IPS-NIHi7 (cell line): ENCODE measurements around the gene PRDM5.

ENCODE experiments used
- DNase-seq: peaks from one replicate; pipeline ENCODE4 v3.0.0; 2012; ENCODE audit warnings: mixed read lengths; ENCODE audit errors: extremely low spot score

The PRDM5 gene

GRCh38 chr4:120903419-120903818 lies 19.1 kb downstream of the PRDM5 start:
- no peak for DNase-seq

- DNase-seq: no peak
Measured at GRCh38 chr4:120902925-120903324, 19.6 kb downstream of the PRDM5 start.

DNA sequence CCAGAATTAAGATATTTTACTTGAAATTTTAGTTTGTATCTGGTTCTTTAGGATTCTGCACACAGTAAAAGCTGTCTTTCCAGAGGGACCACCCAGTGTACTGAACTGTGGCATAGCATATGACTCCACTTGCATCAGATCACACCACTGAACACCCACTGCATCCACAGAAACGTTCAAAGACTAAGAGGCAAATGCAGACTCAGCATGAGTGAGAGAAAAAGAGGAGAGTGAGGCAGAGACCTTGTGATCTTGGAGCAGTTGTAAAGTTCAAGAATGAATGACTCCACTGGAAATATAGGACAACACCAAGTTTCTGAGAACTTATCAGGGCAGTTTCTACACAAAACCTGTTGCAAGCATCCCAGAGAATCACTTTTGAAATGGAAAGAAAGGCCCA lies 20.8 kb downstream of the PRDM5 start:
- no peak for DNase-seq

DNA sequence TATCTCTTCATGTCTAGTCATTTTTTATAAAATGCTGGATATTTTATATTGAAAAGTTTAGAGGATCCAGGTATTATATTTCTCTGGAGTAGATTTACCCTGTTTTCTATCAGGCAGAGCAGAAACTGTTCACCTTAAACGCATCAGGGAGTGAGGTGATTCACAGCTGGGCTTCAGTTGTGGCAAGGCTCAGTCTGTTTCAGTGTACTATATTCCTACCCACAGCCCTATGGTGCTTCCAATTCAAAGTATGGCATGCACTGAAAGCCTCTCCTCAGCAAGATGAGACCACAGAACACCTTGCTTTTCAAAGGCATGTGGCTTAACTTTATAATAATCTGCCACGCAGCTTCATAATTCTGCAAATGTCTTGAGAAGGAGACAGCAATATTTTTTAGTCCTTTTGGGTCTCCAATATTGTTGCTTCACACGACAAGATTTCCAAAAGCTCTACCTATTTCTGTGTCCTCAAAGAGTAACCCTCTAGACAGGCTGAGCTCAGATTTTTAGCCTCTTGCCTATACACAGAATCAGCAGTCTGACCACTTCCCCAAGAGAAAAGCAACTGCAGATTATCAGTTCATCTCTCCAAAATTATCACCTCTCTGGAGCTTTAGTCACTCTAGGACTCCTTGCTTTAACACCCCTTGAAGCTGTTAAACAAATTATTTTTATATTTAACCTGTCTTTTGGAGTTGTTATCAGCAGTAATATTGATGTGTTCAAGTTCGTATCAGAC lies 24.4 kb downstream of the PRDM5 start:
- DNase-seq: no peak

DNA sequence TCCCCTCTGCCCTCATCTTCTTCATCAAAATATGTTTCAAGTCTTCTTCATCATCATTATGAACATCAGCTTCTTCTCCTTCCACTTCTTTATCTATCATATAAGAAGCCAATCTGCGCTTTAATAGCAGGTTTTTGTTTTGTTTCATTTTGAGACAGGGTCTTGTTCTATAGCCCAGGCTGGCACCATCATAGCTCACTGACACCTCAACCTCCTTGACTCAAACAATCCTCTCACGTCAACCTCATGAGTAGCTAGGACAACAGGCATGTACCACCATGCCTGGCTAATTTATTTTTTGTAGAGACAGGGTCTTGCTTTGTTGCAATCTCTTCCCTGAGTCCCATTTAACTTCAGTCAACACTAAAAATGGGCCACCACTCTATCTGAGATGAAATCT lies 27.0 kb downstream of the PRDM5 start:
- no peak for DNase-seq

DNA sequence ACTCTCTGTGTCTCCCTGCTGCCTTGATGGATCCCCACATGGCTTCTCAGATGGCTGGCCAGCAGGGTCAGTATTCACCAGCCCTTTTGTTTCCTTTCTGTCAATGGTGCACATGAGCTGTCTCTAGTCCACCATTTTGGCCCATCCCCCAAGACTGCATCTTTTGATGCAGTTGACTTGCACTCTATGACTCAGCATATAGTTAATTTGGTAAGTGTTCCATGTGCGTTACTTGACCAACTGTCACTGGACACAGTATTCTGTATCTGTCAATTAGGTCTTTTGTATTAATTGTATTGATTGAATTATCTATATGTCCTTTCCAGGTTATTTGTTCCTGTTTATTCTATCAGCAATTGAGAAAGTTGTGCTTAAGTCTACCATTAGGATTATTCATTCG lies 29.2 kb downstream of the PRDM5 start:
- no peak for DNase-seq

GRCh38 chr4:120886191-120886590 lies 36.3 kb downstream of the PRDM5 start:
- DNase-seq: no peak

DNA sequence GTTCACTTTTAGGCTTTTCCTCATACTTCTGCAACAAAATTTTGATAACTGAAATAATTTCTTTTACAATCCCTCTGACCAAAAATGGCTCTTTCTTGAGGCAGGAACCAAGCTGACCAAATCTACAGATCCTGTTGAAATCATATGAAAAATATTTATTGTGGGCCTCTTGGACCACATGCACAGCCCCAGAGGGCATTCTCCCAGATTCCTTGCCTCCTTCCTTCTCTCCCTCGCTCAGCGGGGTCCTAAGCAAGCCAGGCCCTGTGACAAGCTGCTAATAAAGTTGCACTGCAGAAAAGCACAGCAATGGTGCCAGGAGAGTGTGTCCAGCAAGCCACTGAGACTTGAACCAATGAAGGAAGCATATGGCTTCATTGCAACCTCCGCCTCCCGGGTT lies 40.7 kb downstream of the PRDM5 start:
- DNase-seq: no peak

- no peak for DNase-seq
Measured at GRCh38 chr4:120881351-120881750, 41.2 kb downstream of the PRDM5 start.

DNA sequence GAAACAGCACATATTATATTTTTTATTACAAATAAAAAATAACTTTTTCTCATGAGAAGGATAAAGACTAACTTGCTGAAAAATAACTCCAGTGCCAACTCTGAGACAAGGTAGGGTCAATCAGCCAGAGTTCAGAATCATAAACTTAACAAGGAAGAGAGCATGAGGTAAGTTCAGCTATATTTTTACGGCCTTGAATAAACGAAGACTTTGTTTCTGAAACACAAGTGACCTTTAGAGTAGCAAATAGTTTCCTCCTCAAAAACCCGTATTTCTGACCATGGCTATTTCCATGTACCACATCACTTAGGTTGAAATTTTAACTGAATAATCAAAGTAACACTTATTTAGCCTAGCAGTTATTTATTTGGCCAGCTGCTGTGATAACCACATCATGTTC lies 45.5 kb downstream of the PRDM5 start:
- no peak for DNase-seq

DNA sequence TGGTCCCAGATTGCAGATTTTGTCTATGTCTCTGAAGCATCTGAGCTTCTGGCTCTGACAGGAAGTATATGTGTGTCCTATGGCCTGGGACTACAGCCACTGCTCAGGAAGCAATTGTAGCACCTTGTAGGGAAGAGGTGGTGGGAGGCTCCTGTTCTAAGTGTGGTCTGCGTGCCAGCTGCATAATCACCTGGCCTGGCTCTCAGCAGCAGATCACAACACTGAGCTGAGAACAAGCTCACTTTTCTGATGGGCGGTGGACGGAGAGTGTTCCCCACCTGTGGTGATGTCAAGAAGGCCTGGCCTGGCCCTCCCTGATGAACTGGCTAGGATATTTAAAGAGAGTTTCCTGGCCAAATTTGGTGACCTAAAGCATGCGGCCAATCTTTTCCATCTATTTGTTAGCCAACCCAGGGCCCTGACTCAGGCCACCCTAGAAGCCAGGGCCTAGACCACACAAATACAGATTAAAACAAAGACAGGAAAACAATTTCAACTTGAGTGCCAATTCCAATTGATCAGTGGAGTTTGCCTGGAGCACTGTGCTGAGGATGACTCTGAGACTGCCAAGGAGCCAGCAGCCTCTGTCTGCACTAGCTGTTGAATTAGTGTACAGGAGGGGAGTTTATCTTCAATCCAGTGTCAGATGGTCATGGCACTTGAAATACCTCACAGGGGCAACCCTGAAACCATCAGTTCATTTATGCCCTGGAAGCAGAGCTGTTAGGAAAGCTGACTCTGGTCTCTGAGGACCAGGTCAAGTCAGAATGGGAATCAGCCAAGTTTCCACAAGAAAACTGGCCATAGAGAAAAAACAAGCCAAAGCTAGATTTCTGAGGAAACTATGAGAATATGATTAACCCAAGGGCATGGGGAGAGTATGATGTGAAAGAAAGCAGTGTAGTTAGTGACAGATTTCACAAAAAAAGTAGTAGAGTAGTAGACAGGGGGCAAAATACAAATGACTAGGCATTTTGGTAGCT lies 47.4 kb downstream of the PRDM5 start:
- peak; percentile 18 for DNase-seq

- no peak for DNase-seq
Measured at GRCh38 chr4:120873554-120873953, 49.0 kb downstream of the PRDM5 start.

- DNase-seq: no peak
Measured at GRCh38 chr4:120871173-120871572, 51.4 kb downstream of the PRDM5 start.

GRCh38 chr4:120870279-120870673 lies 52.2 kb downstream of the PRDM5 start:
- DNase-seq: peak; percentile 58

- DNase-seq: no peak
Measured at GRCh38 chr4:120869613-120870278, 52.8 kb downstream of the PRDM5 start.

DNA sequence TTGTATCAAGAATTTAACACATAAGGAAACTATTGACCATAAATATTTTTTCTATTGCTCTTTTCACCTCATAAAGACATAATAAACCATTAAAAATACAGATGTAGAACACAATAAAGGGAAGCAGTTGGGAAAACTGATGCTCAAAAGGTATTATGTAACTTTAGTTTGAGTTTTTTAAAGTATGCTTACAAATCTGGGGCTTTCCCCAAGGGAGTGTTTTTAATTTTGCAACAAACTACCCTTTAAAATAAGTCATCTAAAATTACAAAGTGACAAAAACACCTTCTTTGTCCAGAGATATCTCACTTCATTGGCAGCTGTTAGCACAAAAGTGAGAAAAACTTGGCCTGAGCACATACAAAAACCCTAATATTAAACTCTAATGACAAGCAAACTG lies 55.0 kb downstream of the PRDM5 start:
- no peak for DNase-seq

- no peak for DNase-seq
Measured at GRCh38 chr4:120865985-120866384, 56.5 kb downstream of the PRDM5 start.

DNA sequence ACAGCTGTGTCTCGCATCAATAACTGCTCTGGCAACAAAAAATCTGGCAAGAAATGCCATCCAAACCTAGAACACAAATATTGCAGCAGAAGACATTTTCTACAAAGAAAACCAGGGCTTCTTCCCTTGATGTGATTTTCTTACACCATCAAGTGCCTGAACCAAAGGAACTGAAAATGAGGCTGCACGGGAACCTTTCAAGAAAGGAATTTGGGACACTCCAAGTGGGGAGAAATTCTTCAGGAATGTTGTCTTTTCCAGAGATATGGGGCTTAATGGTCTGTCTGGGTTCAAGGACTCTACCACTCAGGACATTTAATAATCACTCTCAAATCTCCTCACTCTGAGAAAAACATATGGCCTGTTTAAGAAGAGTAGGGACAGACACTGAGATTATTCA lies 57.6 kb downstream of the PRDM5 start:
- DNase-seq: no peak

- DNase-seq: no peak
Measured at GRCh38 chr4:120862432-120862831, 60.1 kb downstream of the PRDM5 start.

- no peak for DNase-seq
Measured at GRCh38 chr4:120861852-120862251, 60.7 kb downstream of the PRDM5 start.

DNA sequence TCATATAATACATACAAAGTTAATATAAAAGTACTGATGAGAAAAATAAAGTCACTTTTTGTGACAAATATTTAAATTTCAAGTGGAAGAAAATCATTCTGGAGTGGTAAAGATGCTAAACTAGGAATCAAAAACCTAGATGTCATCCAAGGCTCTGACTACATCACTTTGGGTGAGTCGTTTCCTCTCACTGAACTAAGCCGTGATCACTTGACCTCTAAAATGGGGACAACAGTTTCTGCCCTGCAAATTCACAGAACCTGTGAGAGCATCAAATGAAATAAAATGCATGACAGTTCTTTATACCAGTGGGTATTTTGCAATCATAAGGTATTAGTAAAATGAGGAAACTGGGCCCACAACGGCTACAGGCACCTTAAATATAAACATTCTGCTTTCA lies 63.8 kb downstream of the PRDM5 start:
- DNase-seq: no peak

- DNase-seq: no peak
Measured at GRCh38 chr4:120857312-120857711, 65.2 kb downstream of the PRDM5 start.
